ENCODE results near the gene PTPN7.
A peak's percentile ranks its signal among the peaks of the same experiment; 100 is the strongest.

PTPN7 gene

GRCh38 chr1:202161151-202162046, 997 bp upstream of the PTPN7 start:
- no peak for DNase-seq (ENCODE audit: low read depth in 2 of 2)
- TF ChIP-seq CTCF (IDR thresholded peaks at IDR 0.05; ENCODE audit: low read depth, low read length), result no peak
- no peak overlapping the region for H3K4me3 ChIP-seq (replicated peaks in 1 of 2; ENCODE audit: low read depth in 2 of 2, low read length in 2 of 2)

GRCh38 chr1:202159534-202160371, 649 bp downstream of the PTPN7 start:
- no peak for DNase-seq (ENCODE audit: low read depth in 2 of 2)
- TF ChIP-seq CTCF (IDR thresholded peaks at IDR 0.05; ENCODE audit: low read depth, low read length), result no peak
- no peak overlapping the region for H3K4me3 ChIP-seq (replicated peaks in 1 of 2; ENCODE audit: low read depth in 2 of 2, low read length in 2 of 2)

- H3K4me3 ChIP-seq (replicated peaks in 1 of 2; ENCODE audit: low read depth in 2 of 2, low read length in 2 of 2), result no peak overlapping the region
- DNase-seq (ENCODE audit: low read depth in 2 of 2), result no peak
- no peak for TF ChIP-seq CTCF (IDR thresholded peaks at IDR 0.05; ENCODE audit: low read depth, low read length)
Observed at GRCh38 chr1:202158810-202159533, 1.4 kb downstream of the PTPN7 start.

- no peak for TF ChIP-seq CTCF (IDR thresholded peaks at IDR 0.05; ENCODE audit: low read depth, low read length)
- H3K4me3 ChIP-seq (replicated peaks in 1 of 2; ENCODE audit: low read depth in 2 of 2, low read length in 2 of 2), result no peak overlapping the region
- no peak for DNase-seq (ENCODE audit: low read depth in 2 of 2)
Observed at GRCh38 chr1:202157945-202158344, 2.5 kb downstream of the PTPN7 start.

GRCh38 chr1:202156590-202156989, 3.8 kb downstream of the PTPN7 start:
- no peak for TF ChIP-seq CTCF (IDR thresholded peaks at IDR 0.05; ENCODE audit: low read depth, low read length)
- no peak for DNase-seq (ENCODE audit: low read depth in 2 of 2)
- H3K4me3 ChIP-seq (replicated peaks in 1 of 2; ENCODE audit: low read depth in 2 of 2, low read length in 2 of 2), result no peak overlapping the region

- H3K4me3 ChIP-seq (replicated peaks in 1 of 2; ENCODE audit: low read depth in 2 of 2, low read length in 2 of 2), result no peak overlapping the region
- no peak for TF ChIP-seq CTCF (IDR thresholded peaks at IDR 0.05; ENCODE audit: low read depth, low read length)
- peak; percentile 16 to 31 for DNase-seq (ENCODE audit: low read depth in 2 of 2)
Observed at GRCh38 chr1:202155478-202156021, 4.9 kb downstream of the PTPN7 start.

Measured in cardiac fibroblast (primary cell).